GM12873 (cell line): ENCODE results near the gene TBC1D16.

Source experiments
- TF ChIP-seq, protein P1 (sequence below): IDR thresholded peaks from 2 replicates; pipeline ENCODE4 v1.5.1; 2012; ENCODE audit warnings: low read depth, mild to moderate bottlenecking, moderate library complexity, low read length, control low read depth; ENCODE audit not compliant: insufficient read depth; ENCODE audit errors: missing control alignments

The TBC1D16 gene, protein sequence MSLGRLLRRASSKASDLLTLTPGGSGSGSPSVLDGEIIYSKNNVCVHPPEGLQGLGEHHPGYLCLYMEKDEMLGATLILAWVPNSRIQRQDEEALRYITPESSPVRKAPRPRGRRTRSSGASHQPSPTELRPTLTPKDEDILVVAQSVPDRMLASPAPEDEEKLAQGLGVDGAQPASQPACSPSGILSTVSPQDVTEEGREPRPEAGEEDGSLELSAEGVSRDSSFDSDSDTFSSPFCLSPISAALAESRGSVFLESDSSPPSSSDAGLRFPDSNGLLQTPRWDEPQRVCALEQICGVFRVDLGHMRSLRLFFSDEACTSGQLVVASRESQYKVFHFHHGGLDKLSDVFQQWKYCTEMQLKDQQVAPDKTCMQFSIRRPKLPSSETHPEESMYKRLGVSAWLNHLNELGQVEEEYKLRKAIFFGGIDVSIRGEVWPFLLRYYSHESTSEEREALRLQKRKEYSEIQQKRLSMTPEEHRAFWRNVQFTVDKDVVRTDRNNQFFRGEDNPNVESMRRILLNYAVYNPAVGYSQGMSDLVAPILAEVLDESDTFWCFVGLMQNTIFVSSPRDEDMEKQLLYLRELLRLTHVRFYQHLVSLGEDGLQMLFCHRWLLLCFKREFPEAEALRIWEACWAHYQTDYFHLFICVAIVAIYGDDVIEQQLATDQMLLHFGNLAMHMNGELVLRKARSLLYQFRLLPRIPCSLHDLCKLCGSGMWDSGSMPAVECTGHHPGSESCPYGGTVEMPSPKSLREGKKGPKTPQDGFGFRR

DNA sequence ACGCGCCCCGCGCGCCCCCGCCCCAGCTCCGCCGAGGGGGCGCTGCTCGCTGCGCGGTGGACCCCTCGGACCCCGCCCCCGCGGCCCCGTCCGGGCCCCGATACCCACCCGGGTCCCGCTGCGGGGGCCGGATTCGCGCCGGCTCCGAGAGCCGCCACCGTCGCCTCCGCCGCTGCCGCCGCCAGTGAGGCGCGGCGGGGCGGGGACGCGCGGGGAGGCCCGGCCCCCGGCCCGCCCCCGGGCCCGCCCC, at the start of gene TBC1D16:
TBC1D16 (minus strand) TSS at position 186 of the 250 bp plus-strand sequence. CDS start 22,325 bp downstream, outside the sequence.
- TF ChIP-seq, protein P1, sequence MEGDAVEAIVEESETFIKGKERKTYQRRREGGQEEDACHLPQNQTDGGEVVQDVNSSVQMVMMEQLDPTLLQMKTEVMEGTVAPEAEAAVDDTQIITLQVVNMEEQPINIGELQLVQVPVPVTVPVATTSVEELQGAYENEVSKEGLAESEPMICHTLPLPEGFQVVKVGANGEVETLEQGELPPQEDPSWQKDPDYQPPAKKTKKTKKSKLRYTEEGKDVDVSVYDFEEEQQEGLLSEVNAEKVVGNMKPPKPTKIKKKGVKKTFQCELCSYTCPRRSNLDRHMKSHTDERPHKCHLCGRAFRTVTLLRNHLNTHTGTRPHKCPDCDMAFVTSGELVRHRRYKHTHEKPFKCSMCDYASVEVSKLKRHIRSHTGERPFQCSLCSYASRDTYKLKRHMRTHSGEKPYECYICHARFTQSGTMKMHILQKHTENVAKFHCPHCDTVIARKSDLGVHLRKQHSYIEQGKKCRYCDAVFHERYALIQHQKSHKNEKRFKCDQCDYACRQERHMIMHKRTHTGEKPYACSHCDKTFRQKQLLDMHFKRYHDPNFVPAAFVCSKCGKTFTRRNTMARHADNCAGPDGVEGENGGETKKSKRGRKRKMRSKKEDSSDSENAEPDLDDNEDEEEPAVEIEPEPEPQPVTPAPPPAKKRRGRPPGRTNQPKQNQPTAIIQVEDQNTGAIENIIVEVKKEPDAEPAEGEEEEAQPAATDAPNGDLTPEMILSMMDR: no peak

DNA sequence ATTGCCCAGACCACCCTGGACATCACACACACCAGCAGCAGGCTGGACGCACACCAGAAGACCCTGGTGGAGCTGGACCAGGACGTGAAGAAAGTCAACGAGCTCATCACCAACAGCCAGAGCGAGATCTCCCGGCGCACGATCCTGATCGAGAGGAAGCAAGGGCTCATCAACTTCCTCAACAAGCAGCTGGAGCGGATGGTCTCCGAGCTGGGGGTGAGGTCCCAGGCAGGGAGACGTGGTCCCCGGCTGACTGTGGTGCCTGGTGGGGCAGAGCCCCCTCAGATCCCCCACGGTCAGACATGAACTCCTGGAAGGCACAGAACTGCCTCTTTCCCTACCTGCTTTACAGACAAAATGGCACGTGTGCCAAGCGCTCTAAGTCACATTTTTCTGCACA, 49.1 kb upstream of the TBC1D16 start:
- TF ChIP-seq, protein P1: no peak

DNA sequence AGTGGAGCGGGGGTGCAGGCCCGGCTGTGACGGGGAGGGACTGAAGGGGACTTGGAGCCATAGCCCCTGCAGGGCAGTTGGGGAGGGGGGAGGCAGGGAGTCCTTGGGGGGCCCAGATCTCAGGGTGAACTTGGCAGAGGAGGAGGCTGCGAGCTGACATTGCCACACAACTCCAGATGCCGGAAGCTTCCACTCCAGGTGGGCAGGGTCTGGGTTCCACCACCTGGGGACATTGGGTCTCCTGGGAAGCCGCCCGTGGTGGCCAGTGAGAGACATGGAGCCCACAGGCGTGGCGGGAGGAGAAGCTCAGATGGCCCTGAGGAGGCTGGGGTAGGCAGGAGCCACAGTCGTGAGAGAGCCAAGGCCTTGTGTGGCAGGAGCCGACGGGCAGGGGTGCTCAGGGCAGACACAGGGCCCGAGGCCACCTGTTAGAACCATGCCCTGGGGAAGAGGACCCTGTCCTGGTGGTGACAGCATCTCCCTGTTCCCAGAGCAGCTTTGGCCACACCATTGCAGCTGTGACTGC, 47.5 kb upstream of the TBC1D16 start:
- TF ChIP-seq, protein P1: no peak

DNA sequence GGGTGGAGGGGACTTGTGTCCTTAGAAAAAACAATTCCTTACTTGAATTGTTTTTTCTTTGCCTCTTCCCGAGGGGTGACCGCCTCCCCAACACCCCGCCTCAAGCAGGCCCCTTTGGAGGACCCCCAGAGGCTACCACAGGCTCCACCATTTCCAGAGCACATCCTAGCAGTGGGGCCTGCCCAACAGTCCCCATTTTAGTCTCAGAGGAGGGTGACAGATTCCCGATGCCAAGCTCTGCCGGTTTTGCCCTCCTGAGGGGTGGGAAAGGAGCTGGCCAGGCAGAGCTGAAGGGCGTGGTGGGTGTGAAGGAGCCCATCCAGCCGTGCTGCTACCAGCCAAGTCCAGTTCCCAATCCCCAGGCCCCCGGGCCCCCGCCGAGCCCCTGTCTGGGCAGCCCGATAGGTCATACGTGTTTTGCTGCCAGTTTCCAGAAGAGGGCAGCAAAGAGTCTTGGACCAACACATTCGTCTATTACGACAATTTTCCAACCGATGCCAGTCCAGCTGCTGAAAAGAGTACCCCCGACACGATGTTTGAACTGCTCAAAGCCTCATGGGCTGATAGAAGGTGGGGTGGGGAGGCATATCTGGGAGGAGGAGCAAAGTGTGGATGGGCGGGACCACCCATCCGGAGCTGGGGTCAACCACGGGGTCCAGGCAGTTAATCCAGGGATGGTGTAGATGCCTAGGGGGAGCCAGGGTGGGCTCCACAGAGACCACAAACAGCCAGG, 46.9 kb upstream of the TBC1D16 start:
- TF ChIP-seq, protein P1: peak; percentile 80

DNA sequence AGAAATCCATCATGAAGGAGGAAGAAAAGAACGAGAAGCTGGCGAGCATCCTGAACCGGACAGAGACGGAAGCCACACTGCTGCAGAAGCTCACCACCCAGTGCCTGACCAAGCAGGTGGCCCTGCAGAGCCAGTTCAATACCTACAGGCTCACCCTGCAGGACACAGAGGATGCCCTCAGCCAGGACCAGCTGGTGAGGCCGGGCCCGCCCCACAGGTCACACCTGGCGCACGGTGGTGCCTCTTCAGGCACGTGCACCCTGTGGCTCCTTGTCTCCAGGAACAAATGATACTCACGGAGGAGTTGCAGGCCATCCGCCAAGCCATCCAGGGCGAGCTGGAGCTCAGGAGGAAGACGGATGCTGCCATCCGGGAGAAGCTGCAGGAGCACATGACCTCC, 45.9 kb upstream of the TBC1D16 start:
- TF ChIP-seq, protein P1: no peak

DNA sequence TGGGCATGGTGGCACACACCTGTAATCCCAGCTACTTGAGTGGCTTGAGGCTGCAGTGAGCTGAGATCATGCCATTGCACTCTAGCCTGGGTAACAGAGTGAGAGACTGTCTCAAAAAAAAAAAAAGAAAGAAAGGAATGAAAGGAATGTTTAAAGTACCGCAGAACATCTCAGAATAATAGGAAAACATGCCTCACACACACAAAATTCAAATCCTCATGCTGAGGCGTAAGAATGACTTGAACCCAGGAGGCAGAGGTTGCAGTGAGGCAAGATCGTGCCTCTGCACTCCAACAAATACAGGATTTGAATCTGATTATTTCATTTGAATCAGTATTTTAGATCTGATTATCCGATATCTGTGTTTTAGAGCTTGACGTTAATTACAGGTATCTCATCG, 44.4 kb upstream of the TBC1D16 start:
- TF ChIP-seq, protein P1: no peak

DNA sequence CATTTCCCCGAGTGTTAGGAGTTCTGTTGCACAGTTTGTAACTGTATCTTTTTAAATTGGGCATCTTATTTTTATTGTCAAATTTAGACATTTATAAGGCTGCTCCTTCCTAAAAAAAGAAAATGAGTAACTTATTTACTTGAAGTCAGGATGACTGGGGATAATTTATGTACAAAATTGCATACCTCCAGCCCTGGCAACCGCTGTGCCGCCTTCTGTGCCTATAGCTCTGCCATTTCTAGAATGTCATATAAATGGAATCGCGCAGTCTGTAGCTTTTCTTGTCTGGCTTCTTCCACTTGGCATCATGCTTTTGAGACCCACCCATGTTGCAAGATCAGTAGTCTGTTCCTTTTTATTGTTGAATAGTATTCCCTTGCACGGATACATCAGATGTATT, 36.7 kb upstream of the TBC1D16 start:
- TF ChIP-seq, protein P1: no peak
